Nephron progenitor cell (in vitro differentiated cells): ENCODE data around the gene FGD6.

Experiments used
- DNase-seq: peaks from one replicate; pipeline ENCODE4 v3.0.0; 2021
- H3K27ac Mint-ChIP-seq: 2 replicates; pipeline ENCODE4 v1.8.0; 2021; ENCODE audit warnings: mild to moderate bottlenecking, moderate library complexity, mixed read lengths
- H3K27me3 Mint-ChIP-seq: 2 replicates; pipeline ENCODE4 v1.8.0; 2021; ENCODE audit warnings: mild to moderate bottlenecking, low read depth, mixed read lengths; ENCODE audit not compliant: poor library complexity
- H3K36me3 Mint-ChIP-seq: 2 replicates; pipeline ENCODE4 v1.8.0; 2021; ENCODE audit warnings: low read depth, mixed read lengths
- H3K4me1 Mint-ChIP-seq: 2 replicates; pipeline ENCODE4 v1.8.0; 2021; ENCODE audit warnings: mixed read lengths
- H3K4me3 Mint-ChIP-seq: 2 replicates; pipeline ENCODE4 v1.8.0; 2021; ENCODE audit warnings: mild to moderate bottlenecking, moderate library complexity, mixed read lengths
- H3K9me3 Mint-ChIP-seq: 2 replicates; pipeline ENCODE4 v1.8.0; 2021; ENCODE audit warnings: mild to moderate bottlenecking, moderate library complexity, mixed read lengths
- TF ChIP-seq, protein P1 (sequence below): fragments of 200-600 bp; sonication (generic); IDR thresholded peaks from 2 replicates; pipeline ENCODE4 v1.5.0; 2021; ENCODE audit warnings: antibody characterized with exemption

FGD6 gene

DNA sequence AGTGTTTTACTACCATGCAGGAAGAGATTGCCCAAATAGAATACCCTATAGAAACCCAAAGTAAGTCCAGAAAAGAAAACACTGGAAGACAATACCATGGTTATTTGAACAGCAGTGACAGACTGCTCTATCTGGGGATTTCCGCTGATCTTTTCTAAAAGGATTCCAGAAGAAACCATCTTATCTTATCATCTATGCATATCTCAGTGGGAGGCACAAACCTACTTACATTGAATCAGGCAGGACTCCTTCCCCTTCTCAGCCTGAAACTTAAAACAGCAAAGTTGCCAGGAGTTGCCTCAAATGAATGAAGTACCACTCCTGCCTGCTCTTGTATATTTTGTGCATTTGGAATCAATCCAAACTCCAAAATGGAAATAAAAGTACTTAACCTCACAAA lies 87.2 kb downstream of the FGD6 start:
- Mint-ChIP-seq H3K36me3 (peaks cover 57% of the 10 kb centered on the region), H3K4me1 (no peaks in the 10 kb centered on the region), H3K4me3 (no peak overlapping the region), H3K9me3 (no peaks in the 10 kb centered on the region), H3K27me3 (no peaks in the 10 kb centered on the region), H3K27ac (no peak overlapping the region)
- no peak for DNase-seq
- TF ChIP-seq, protein P1, sequence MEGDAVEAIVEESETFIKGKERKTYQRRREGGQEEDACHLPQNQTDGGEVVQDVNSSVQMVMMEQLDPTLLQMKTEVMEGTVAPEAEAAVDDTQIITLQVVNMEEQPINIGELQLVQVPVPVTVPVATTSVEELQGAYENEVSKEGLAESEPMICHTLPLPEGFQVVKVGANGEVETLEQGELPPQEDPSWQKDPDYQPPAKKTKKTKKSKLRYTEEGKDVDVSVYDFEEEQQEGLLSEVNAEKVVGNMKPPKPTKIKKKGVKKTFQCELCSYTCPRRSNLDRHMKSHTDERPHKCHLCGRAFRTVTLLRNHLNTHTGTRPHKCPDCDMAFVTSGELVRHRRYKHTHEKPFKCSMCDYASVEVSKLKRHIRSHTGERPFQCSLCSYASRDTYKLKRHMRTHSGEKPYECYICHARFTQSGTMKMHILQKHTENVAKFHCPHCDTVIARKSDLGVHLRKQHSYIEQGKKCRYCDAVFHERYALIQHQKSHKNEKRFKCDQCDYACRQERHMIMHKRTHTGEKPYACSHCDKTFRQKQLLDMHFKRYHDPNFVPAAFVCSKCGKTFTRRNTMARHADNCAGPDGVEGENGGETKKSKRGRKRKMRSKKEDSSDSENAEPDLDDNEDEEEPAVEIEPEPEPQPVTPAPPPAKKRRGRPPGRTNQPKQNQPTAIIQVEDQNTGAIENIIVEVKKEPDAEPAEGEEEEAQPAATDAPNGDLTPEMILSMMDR: no peak

DNA sequence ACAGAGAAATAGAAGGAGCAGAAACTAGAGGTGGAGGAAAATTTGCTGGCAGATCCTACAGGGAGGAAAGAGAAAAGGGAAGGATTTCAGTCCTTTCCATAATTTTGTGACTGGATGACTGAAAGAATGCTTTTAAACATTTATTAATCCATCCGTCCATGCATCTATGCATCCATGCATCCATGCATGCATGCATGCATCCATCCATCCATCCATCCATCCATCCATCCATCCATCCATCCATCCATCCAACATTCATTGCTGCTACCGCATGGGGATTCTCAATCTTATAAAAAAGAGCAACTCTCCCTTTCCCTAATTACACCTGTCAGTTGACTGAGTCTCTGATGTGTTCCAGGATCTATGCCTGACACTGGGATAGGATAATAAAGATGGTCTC lies 88.2 kb downstream of the FGD6 start:
- TF ChIP-seq, protein P1: no peak
- no peak overlapping the region for H3K27ac Mint-ChIP-seq
- peaks cover 54% of the 10 kb centered on the region for H3K36me3 Mint-ChIP-seq
- H3K9me3 Mint-ChIP-seq: no peaks in the 10 kb centered on the region
- no peak overlapping the region for H3K4me3 Mint-ChIP-seq
- H3K27me3 Mint-ChIP-seq: no peaks in the 10 kb centered on the region
- no peak for DNase-seq
- H3K4me1 Mint-ChIP-seq: no peaks in the 10 kb centered on the region

DNA sequence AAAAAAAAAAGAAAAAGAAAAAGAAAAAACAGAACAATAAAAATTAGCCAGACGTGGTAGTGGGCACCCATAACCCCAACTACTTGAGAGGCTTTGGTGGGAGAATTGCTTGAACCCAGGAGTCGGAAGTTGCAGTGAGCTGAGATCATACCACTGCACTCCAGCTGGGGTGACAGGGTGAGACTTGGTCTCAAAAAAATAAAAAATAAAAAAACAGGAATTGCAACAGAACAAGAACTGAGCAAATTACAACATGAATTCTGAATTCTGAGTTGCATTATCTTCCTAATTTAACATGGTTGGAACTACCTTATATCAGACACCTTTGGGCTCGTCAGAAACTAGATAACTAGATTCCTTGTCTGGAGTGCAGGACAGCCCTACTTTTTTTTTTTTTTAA lies 90.5 kb downstream of the FGD6 start:
- H3K4me3 Mint-ChIP-seq: no peak overlapping the region
- H3K9me3 Mint-ChIP-seq: no peaks in the 10 kb centered on the region
- TF ChIP-seq, protein P1: no peak
- H3K4me1 Mint-ChIP-seq: no peaks in the 10 kb centered on the region
- H3K27me3 Mint-ChIP-seq: no peaks in the 10 kb centered on the region
- H3K27ac Mint-ChIP-seq: no peak overlapping the region
- DNase-seq: no peak
- peaks cover 49% of the 10 kb centered on the region for H3K36me3 Mint-ChIP-seq

DNA sequence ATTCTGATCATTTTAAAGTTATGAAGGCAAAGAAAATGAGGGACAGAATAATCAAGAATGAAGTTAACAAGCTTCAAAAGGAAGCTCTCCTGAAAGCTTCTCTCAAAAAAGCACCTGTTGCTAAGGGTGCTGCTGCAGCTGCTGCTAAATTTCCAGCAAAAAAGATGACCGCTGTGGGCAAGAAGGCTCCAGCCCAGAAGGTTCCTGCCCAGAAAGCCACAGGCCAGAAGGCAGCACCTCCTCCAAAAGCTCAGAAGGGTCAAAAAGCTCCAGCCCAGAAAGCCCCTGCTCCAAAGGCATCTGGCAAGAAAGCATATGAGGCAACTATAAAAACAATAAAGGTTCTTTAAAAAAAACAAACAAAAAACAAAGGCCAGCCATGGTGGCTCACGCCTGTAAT lies 91.2 kb downstream of the FGD6 start:
- Mint-ChIP-seq H3K9me3 (no peaks in the 10 kb centered on the region), H3K36me3 (peaks cover 43% of the 10 kb centered on the region), H3K27me3 (no peaks in the 10 kb centered on the region), H3K4me3 (no peak overlapping the region), H3K4me1 (no peaks in the 10 kb centered on the region), H3K27ac (no peak overlapping the region)
- TF ChIP-seq, protein P1: no peak
- no peak for DNase-seq

DNA sequence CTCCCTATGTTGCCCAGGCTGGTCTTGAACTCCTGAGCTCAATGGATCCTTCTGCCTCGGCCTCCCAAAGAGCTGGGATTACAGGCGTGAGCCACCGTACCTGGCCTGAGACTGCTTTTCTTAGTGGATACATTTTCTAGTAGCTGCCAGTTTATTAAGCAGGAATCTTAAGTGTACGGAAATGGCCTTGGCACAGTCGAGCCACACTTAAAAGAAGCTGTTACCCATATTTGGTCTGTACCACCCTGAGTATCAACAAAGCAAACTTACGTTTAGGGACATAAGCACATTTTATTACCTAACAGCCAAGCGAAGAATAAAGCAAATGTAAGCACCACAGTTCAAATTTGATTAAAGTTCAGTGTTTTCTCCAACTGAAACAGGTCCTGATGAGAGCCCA lies 93.2 kb downstream of the FGD6 start:
- Mint-ChIP-seq H3K27me3 (no peaks in the 10 kb centered on the region), H3K4me3 (no peak overlapping the region), H3K36me3 (peaks cover 32% of the 10 kb centered on the region), H3K4me1 (no peaks in the 10 kb centered on the region), H3K9me3 (no peaks in the 10 kb centered on the region), H3K27ac (no peak overlapping the region)
- TF ChIP-seq, protein P1: no peak
- no peak for DNase-seq

DNA sequence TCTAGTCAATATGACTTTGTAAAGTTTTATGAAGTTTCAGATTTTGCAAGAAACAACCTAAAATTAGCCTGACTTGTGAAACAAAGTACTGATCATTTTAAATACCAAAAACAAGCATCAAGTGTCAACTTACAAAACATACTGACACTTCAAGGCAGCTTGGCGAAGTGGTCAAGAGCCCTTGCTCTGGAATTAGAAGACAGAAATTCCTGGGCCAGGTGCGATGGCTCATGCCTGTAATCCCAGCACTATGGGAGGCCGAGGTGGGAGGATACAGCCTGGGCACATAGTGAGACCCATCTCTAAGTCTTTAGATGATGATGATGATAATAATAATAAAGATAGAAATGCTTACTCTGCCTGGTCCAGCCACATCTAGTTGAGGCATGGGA lies 98.5 kb downstream of the FGD6 start:
- no peak for DNase-seq
- Mint-ChIP-seq H3K9me3 (no peaks in the 10 kb centered on the region), H3K27ac (no peak overlapping the region)

More for the DNA sequence above, 98.5 kb downstream of the FGD6 start:
- no peak overlapping the region for H3K4me3 Mint-ChIP-seq
- no peaks in the 10 kb centered on the region for H3K4me1 Mint-ChIP-seq
- TF ChIP-seq, protein P1: no peak
- peaks cover 2% of the 10 kb centered on the region for H3K27me3 Mint-ChIP-seq
- peaks cover 8% of the 10 kb centered on the region for H3K36me3 Mint-ChIP-seq
